GM08714 (cell line): ENCODE data around the gene LRRC27.
"Not testable (repeated sequence)": the region's sequence is repeated elsewhere in the genome, so short reads cannot be mapped to it uniquely, and the experiment has no call there.

Experiments used
- H3K4me3 ChIP-seq: fragments of 200-500 bp; sonication (Bioruptor generic); 2 replicates; pipeline ENCODE4 v1.5.1; 2014; ENCODE audit warnings: mild to moderate bottlenecking, low read length, inconsistent platforms
- ZNF274 ChIP-seq: IDR thresholded peaks from 2 replicates; pipeline ENCODE4 v1.6.1; 2012; ENCODE audit warnings: mild to moderate bottlenecking, low read depth, low read length

Gene LRRC27

GRCh38 chr10:132383101-132383500 lies 51.1 kb downstream of the LRRC27 start:
- H3K4me3 ChIP-seq: no peak overlapping the region
- TF ChIP-seq ZNF274: no peak

- TF ChIP-seq ZNF274: no peak
- no peak overlapping the region for H3K4me3 ChIP-seq
These were observed 51.8 kb downstream of the LRRC27 start for GRCh38 chr10:132383751-132384196.

GRCh38 chr10:132384618-132385388 lies 52.8 kb downstream of the LRRC27 start:
- H3K4me3 ChIP-seq: no peak overlapping the region
- no peak for TF ChIP-seq ZNF274

- H3K4me3 ChIP-seq: no peak overlapping the region
- no peak for TF ChIP-seq ZNF274
These were observed 53.3 kb downstream of the LRRC27 start for GRCh38 chr10:132385389-132385667.

- no peak for TF ChIP-seq ZNF274
These were observed 53.9 kb downstream of the LRRC27 start for GRCh38 chr10:132385721-132386418.

GRCh38 chr10:132386419-132386831 lies 54.4 kb downstream of the LRRC27 start:
- TF ChIP-seq ZNF274: no peak
- H3K4me3 ChIP-seq: no peak overlapping the region

More at GRCh38 chr10:132385721-132386418, 53.9 kb downstream of the LRRC27 start:
- H3K4me3 ChIP-seq: no peak overlapping the region

- not testable (repeated sequence) for H3K4me3 ChIP-seq
These were observed 54.9 kb downstream of the LRRC27 start for GRCh38 chr10:132386896-132387295.

- no peak for TF ChIP-seq ZNF274
- no peak overlapping the region for H3K4me3 ChIP-seq
These were observed 55.8 kb downstream of the LRRC27 start for GRCh38 chr10:132387764-132388210.

- no peak for TF ChIP-seq ZNF274
- H3K4me3 ChIP-seq: no peak overlapping the region
These were observed 57.0 kb downstream of the LRRC27 start for GRCh38 chr10:132388891-132389432.

- TF ChIP-seq ZNF274: no peak
These were observed 57.6 kb downstream of the LRRC27 start for GRCh38 chr10:132389433-132390169.

GRCh38 chr10:132390170-132390920 lies 58.4 kb downstream of the LRRC27 start:
- no peak for TF ChIP-seq ZNF274
- H3K4me3 ChIP-seq: no peak overlapping the region

More at GRCh38 chr10:132389433-132390169, 57.6 kb downstream of the LRRC27 start:
- H3K4me3 ChIP-seq: no peak overlapping the region

GRCh38 chr10:132390921-132391675 lies 59.1 kb downstream of the LRRC27 start:
- no peak for TF ChIP-seq ZNF274
- H3K4me3 ChIP-seq: no peak overlapping the region

- TF ChIP-seq ZNF274: no peak
- no peak overlapping the region for H3K4me3 ChIP-seq
These were observed 59.7 kb downstream of the LRRC27 start for GRCh38 chr10:132391676-132392020.
